ENCODE results near the gene CNPY3.

- no peak for TF ChIP-seq ZNF114 (tag by site-specific recombination; IDR thresholded peaks at IDR 0.05)
- no peak for TF ChIP-seq TRIM28 (IDR thresholded peaks at IDR 0.05; ENCODE audit: borderline replicate concordance, low read length)
- TF ChIP-seq CTCF (tag by site-specific recombination; IDR thresholded peaks at IDR 0.05), result no peak
Observed at GRCh38 chr6:42891199-42891722, 38.0 kb upstream of the CNPY3 start.
